ENCODE measurements around the gene CHI3L1. TPM values are rescaled to one million over a fixed set of nuclear protein-coding genes. Genes with fewer than 3 reads are reported as not detected.

Gene CHI3L1
- total RNA-seq, 2 experiments from 2014 or later: not detected

DNA sequence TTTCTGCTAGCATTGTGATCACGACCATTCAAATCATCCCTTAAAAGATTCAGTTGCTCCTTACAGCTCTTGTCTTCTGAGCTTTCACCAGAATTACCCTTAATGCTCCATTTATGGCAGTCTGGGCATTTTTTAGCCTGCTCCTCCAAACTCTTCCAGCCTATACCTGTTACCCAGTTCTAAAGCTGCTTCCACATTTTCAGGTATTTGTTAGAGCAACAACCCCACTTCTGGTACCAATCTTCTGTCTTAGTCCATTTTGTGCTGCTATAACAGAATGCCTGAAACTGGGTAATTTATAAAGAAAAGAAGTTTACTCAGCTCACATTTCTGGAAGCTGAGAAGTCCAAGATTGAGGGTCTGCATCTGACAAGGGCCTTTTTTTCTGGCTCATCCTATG is 28.1 kb downstream of the CHI3L1 start:
- Mint-ChIP-seq H3K4me3 (no peak overlapping the region), H3K27me3 (peaks cover 44% of the 10 kb centered on the region), H3K36me3 (ENCODE audit: low read depth) (no peaks in the 10 kb centered on the region), H3K9me3 (no peaks in the 10 kb centered on the region), H3K4me1 (no peaks in the 10 kb centered on the region), H3K27ac (no peak overlapping the region)
- POLR2A ChIA-PET: no interaction called here
- CTCF ChIA-PET: interaction anchor here (1.0 to 1.5 kb wide), 3 partner anchors 11 to 118 kb away, joined by 3 to 4 read pairs (median 4); no protein-coding TSS in a partner anchor
- DNase-seq: no peak

DNA sequence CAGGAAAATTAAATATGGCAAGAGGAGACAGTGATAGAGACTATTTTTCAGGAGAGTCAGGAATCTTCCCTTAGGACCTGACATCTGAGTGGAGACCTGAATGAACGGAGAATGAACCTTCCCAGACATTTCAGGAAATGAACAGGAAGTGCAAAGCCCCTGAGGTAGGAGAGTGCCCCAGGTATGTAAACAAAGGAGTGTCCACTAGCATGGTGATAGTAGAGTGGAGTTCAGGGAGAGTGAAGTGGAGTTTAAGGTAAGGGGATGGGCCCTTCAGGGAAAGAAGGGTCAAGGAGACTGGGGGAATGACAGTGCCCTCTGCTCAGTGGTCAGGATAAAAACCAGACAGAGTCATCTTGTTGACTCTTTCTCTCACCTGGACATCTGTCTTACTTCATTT is 30.2 kb downstream of the CHI3L1 start:
- Mint-ChIP-seq H3K36me3 (ENCODE audit: low read depth) (no peaks in the 10 kb centered on the region), H3K27ac (no peak overlapping the region), H3K27me3 (peaks cover 37% of the 10 kb centered on the region), H3K9me3 (no peaks in the 10 kb centered on the region), H3K4me3 (no peak overlapping the region), H3K4me1 (no peaks in the 10 kb centered on the region)
- ChIA-PET CTCF (no interaction called here), POLR2A (no interaction called here)
- DNase-seq: no peak

DNA sequence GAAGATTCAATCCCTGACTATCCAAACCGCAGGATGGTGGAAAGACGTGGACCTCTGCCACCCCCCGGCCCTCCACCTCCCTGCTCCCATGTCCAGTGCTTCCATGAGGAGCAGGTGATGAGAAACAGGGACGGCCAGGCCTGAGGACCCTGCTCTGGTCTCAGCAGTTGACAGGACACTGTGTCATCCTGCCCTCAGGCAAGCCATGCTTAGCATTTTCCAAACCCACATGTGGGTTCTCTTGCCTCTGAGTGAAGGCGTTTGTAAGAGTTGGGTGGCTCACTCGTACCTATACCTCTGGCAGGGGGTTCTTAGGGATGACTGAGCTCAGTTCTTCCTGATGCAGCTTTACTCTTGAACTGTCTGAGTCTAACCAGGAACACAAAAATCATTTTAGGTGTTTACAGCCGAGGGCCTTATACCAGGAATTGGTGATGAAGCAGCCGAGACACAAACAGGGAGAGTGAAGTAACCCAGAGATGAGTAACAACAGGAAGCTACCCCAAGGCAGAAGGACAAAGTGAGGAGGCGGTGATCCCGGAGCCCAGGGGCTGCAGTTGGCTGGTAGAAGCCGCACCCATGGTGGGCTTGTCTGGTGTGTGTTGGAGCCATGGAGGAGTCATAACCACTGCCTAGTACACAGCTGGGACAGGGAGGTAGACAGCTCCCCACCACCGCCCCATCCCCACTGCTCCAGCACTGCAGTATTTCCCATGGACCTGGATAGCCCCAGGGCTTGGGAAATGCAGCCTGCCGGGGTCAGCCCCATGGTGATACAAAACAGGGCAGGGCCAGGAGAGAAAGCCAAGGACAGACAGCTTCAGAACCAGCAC is 32.3 kb downstream of the CHI3L1 start:
- H3K4me1 Mint-ChIP-seq: no peaks in the 10 kb centered on the region
- H3K4me3 Mint-ChIP-seq: no peak overlapping the region
- no peak for DNase-seq
- ChIA-PET CTCF (interaction anchor here (1.0 kb wide), 1 partner anchor 17 kb away, joined by 3 read pairs; no protein-coding TSS in a partner anchor), POLR2A (no interaction called here)
- no peaks in the 10 kb centered on the region for H3K36me3 Mint-ChIP-seq (ENCODE audit: low read depth)
- H3K27ac Mint-ChIP-seq: no peak overlapping the region
- peaks cover 33% of the 10 kb centered on the region for H3K27me3 Mint-ChIP-seq
- H3K9me3 Mint-ChIP-seq: no peaks in the 10 kb centered on the region

DNA sequence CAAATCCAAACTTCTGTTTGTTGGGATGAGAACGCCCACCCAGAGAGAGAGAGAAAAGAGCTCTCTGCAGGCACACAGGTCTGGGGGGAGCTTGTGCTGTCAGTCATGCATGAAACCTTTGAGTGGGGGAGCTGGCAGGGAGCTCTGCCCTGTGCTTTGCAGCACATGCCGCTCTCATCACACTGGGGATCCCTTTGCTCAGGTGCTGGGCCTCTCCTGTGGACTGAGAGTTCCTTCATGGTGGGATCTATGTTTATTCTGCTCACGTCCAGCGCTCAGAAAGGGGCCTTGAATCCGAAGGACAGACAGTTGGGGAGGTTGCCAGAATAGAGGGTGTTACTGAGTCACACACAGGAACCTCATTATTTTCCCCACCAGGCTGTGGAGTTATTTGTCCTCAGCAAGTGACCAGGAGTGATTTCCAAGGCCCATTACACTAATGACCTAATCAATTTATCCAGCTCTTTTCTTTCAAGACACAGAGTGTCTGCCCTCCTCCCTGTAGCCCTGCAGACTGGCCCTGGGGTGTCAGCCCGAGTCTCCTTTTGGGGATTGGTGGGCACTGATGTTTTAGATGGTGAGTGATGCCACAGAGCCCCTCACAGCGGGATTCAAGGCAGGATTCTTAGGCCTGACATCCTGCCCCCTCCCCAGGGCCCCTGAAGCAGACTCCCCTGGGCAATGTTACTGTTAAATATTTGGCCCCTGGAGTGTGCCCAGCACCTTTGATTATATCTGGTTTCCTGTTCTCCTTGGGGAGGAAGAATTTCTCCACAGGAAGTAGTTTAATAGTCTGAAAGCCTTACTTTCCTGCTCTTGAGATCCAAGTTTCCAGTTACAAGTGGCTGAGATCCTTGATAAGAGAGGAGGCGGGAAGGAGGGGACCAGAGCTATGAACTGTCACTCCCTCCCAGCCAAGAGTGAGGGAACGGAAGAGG is 33.2 kb downstream of the CHI3L1 start:
- H3K4me3 Mint-ChIP-seq: no peak overlapping the region
- H3K9me3 Mint-ChIP-seq: no peaks in the 10 kb centered on the region
- no peak overlapping the region for H3K27ac Mint-ChIP-seq
- no peaks in the 10 kb centered on the region for H3K36me3 Mint-ChIP-seq (ENCODE audit: low read depth)
- ChIA-PET POLR2A (no interaction called here), CTCF (interaction anchor here (1.0 to 1.2 kb wide), 2 partner anchors 18 to 20 kb away, joined by 3 to 4 read pairs; no protein-coding TSS in a partner anchor)
- DNase-seq: no peak
- H3K4me1 Mint-ChIP-seq: no peaks in the 10 kb centered on the region
- peaks cover 26% of the 10 kb centered on the region for H3K27me3 Mint-ChIP-seq

DNA sequence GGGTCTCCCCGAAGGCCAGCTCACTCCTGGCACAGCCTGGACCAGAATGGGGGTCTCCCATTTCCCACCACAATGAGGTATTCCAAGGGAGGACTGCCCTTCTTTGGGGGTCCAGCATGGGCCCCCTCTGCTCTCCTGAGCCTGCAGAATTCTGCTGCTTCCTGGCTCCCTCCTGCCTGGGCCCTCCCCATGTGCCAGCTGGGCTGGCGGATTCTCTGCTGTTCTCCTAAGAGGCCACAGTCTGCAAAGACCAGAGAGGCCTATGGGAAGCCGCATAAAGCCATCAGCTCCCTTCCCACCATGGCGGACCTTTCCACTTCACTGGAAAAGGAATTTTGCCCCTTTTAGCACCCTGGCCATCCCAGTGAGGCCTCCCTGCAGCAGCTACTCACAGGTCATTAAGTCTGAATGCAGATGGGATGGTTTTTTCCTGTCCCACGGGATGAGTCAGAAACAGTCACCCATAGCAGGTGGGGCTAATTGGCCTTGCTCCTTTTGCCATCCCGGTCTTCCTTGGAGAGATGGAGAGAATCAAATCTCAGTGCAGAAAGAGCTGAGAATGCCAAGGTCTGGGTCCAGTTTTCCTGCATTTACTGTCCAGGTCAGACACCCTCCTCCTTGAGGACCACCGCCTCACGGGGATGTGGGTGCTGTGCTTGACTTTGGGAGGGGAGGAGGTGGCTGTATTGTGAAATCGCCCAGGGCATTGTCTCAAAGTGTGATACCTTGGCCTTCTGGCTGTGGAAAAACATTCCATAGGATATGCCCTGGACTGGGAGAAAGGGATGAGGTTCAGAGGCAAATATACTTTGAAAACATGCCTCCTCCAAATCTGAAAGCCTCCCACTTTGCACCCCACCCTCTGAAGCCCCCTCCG is 34.1 kb downstream of the CHI3L1 start:
- Mint-ChIP-seq H3K4me1 (no peaks in the 10 kb centered on the region), H3K27ac (no peak overlapping the region), H3K4me3 (no peak overlapping the region), H3K9me3 (no peaks in the 10 kb centered on the region), H3K27me3 (peaks cover 17% of the 10 kb centered on the region), H3K36me3 (ENCODE audit: low read depth) (no peaks in the 10 kb centered on the region)
- no peak for DNase-seq
- CTCF ChIA-PET: interaction anchor here (1.2 kb wide), 1 partner anchor 19 kb away, joined by 4 read pairs; no protein-coding TSS in a partner anchor
- POLR2A ChIA-PET: no interaction called here

DNA sequence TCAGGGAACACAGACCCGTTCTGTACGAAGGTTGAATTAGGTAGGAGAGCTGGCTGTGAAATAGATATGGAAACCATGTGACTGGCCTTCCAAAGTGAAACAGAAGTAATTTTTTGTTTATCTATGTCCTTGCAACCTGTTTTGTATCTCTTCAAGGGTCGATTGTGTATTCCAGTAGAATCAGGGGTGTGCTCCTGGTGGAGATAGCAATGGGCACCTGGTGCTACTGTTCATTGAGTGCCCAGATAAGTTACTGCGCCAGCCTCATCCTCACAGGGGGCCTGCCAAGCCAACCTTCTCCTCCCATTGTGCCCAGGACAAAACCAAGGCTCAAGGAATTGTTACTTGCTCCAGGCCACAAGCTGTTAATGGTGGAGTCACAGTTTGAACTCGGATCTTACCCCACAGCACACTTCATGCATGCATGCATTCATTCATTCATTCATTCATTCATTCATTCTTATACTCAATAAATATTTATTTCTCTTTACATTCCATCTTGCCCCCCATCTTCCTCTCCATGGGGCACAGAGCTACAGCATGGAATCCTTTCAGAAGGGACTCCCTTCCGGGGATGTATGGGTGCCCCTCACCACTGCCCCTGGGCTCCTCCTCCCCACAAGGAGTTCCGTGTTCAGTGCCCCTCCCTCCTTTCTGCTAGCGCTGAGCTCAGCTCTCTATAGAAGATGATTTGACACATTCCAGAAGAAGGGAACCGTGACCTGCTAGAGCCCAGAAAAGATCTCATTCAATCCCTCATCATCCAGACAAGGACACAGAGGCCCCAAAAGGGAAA is 34.9 kb downstream of the CHI3L1 start:
- H3K9me3 Mint-ChIP-seq: no peaks in the 10 kb centered on the region
- DNase-seq: no peak
- H3K4me3 Mint-ChIP-seq: no peak overlapping the region
- no peak overlapping the region for H3K27ac Mint-ChIP-seq
- H3K4me1 Mint-ChIP-seq: no peaks in the 10 kb centered on the region
- ChIA-PET POLR2A (no interaction called here), CTCF (interaction anchor here (1.2 kb wide), 1 partner anchor 18 kb away, joined by 4 read pairs; no protein-coding TSS in a partner anchor)
- H3K36me3 Mint-ChIP-seq (ENCODE audit: low read depth): no peaks in the 10 kb centered on the region
- H3K27me3 Mint-ChIP-seq: peaks cover 11% of the 10 kb centered on the region

DNA sequence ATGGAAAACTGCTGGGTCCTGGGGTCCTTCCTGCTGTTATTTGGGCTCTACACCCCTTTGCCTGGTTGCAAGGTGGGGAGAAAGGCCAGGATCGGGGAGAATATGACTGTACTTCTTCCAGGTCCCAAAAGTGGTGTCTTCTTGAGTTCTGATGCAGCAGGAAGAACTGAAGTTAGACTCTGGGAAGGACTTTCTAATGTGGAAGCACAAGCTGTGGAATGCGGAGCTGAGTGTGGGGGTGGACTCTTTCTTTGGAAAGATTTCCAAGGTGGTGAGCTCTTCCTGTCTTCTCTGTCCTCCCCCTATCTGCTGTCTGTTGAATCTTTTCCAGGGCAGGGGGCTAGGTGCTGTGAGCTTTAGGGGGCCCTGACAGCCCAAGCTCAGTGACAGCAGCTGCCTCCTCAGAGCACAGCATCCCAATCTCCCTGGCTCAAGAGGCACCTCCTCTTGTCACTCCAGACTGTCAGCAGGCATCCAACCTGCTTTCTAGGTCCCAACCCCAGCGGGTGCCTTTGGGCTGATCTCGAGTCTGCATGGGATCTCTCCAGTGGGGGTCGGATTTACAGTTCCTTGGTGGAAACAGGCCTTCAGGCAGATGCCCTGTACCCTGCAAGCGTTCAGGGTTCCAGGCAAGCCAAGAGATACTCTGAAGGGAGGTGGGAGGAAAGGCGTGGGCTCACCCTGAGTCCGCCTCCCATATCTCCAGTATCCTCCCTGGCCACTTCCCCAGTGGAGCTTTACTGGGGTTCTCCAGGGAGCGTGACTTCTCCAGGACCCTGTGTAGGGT is 35.8 kb downstream of the CHI3L1 start:
- Mint-ChIP-seq H3K36me3 (ENCODE audit: low read depth) (no peaks in the 10 kb centered on the region), H3K4me3 (no peak overlapping the region), H3K4me1 (no peaks in the 10 kb centered on the region), H3K9me3 (no peaks in the 10 kb centered on the region), H3K27ac (no peak overlapping the region), H3K27me3 (peaks cover 5% of the 10 kb centered on the region)
- ChIA-PET POLR2A (no interaction called here), CTCF (no interaction called here)
- DNase-seq: no peak

DNA sequence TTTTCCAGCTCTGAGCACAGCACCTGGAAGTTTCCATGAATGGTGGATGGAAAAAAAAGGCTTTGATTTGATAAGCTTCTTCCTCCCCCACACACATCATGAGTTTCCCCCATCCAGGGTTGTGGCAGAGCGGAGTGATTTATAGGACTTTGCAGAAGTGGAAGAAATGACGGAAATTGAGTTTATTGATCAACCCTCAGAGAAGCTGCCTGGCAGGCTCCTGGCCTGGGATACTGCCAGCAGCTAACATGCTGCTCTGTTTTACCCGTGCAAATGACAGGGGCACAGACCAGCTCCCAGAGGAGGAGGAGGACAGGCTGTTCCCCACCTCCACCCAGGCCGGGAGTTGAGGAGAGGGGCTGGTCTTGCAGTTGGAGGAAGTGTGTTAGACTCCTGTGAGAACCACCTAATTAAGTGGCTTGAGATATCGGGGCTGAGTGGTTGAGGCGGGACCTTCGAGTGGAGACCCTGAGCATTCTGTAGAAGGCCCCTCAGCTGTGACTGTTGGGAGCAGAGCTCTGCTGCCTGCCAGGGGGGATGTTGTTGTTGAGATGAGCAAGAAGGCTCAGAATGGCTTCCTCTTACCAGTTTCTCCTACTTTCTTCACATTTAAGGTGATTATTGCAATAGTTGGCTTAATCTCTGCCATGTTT is 37.2 kb downstream of the CHI3L1 start:
- ChIA-PET CTCF (interaction anchor here (1.0 to 3.3 kb wide), 3 partner anchors 23 to 110 kb away, joined by 4 to 16 read pairs (median 5); no protein-coding TSS in a partner anchor), POLR2A (interaction anchor here (0.7 kb wide), 1 partner anchor 30 kb away, joined by 3 read pairs; no protein-coding TSS in a partner anchor)
- Mint-ChIP-seq H3K27ac (no peak overlapping the region), H3K4me1 (no peaks in the 10 kb centered on the region), H3K36me3 (ENCODE audit: low read depth) (no peaks in the 10 kb centered on the region), H3K27me3 (peaks cover 5% of the 10 kb centered on the region), H3K4me3 (no peak overlapping the region), H3K9me3 (no peaks in the 10 kb centered on the region)
- DNase-seq: no peak

DNA sequence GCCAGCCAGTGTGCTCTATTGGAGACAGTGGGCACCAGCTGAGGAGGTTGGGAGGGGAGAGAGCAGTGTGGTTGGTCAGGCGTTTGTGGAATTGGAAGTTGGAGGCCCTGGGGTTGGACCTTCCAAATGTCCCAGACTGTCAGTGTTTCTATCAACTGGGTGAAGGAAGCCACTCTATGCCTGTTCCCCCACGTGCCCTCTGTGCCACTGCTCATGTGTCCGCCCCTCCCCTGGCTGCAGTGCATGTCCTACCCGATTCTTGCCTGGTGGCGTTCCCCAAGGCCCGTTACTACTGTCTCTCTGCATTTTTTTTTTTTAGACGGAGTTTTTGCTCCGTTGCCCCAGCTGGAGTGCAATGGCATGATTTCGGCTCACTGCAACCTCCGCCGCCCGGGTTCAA is 37.9 kb downstream of the CHI3L1 start:
- POLR2A ChIA-PET: no interaction called here
- Mint-ChIP-seq H3K36me3 (ENCODE audit: low read depth) (no peaks in the 10 kb centered on the region), H3K27ac (no peak overlapping the region), H3K4me1 (no peaks in the 10 kb centered on the region), H3K27me3 (peaks cover 5% of the 10 kb centered on the region), H3K4me3 (no peak overlapping the region), H3K9me3 (no peaks in the 10 kb centered on the region)
- CTCF ChIA-PET: interaction anchor here (1.0 to 3.3 kb wide), 4 partner anchors 23 to 109 kb away, joined by 3 to 16 read pairs (median 4); no protein-coding TSS in a partner anchor
- DNase-seq: no peak

DNA sequence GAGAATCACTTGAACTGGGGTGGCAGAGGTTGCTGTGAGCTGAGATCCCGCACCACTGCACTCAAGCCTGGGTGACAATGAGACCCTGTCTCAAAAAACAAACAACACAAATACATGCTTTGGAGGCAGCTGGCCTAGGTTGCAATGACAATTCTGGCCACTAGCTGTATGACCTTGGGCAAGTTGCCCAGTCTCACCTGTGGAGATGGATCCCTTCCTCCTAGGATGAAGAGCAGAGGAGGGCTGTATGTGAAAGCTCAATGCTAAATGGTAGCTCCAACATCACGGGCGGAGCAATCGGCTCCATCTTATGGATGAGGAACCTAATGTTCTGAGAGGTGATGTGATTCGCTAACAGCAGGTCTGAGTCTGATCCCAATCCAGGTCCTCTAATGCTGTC is 38.4 kb downstream of the CHI3L1 start:
- no peak for DNase-seq
- ChIA-PET POLR2A (no interaction called here), CTCF (interaction anchor here (1.0 to 3.3 kb wide), 2 partner anchors 24 to 107 kb away, joined by 3 to 16 read pairs; no protein-coding TSS in a partner anchor)
- H3K9me3 Mint-ChIP-seq: no peaks in the 10 kb centered on the region
- no peaks in the 10 kb centered on the region for H3K4me1 Mint-ChIP-seq
- peaks cover 5% of the 10 kb centered on the region for H3K27me3 Mint-ChIP-seq
- H3K27ac Mint-ChIP-seq: no peak overlapping the region
- no peak overlapping the region for H3K4me3 Mint-ChIP-seq
- H3K36me3 Mint-ChIP-seq (ENCODE audit: low read depth): no peaks in the 10 kb centered on the region

DNA sequence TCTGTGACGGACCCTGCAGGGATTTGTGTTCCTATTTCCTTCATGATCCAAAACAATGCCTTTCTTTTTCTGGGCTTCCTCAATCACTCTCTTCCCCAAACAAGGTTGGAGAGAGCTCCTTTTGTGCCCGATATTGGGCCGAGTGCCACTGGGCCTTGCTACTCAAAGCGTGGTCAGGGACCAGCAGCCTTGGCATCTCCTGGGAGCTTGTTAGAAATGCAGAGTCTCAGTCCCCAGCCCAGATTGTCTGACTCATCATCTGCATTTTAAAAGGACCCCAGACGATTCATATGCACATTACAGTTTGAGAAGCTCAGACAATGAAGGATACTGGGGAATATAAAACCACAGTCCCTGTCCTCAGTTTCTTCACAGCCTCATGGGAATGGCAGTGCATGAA is 39.1 kb downstream of the CHI3L1 start:
- no peak overlapping the region for H3K4me3 Mint-ChIP-seq
- H3K36me3 Mint-ChIP-seq (ENCODE audit: low read depth): no peaks in the 10 kb centered on the region
- ChIA-PET POLR2A (no interaction called here), CTCF (interaction anchor here (0.6 to 3.3 kb wide), 3 partner anchors 11 to 25 kb away, joined by 3 to 16 read pairs (median 3); no protein-coding TSS in a partner anchor)
- H3K9me3 Mint-ChIP-seq: no peaks in the 10 kb centered on the region
- H3K27me3 Mint-ChIP-seq: peaks cover 9% of the 10 kb centered on the region
- no peak overlapping the region for H3K27ac Mint-ChIP-seq
- no peak for DNase-seq
- no peaks in the 10 kb centered on the region for H3K4me1 Mint-ChIP-seq

All from activated CD4-positive, alpha-beta memory T cell treated with anti-CD3 and anti-CD28 coated beads, Interleukin-2, amount 10 ng/mL, durations not matched to agents 7 days and 5 days (primary cell).